Naive thymus-derived CD4-positive, alpha-beta T cell (primary cell): ENCODE measurements around the gene EMC10. TPM values are rescaled to one million over a fixed set of nuclear protein-coding genes. Genes with fewer than 3 reads are reported as not detected.

ENCODE experiments used
- ATAC-seq: fragments of 150-1000 bp; cut with Tn5 transposase; 2 replicates; pipeline ENCODE4 v1.10.0; 2021; ENCODE audit warnings: mild to moderate bottlenecking, moderate library complexity
- CTCF ChIA-PET: fragments of 350-600 bp; sonication (Branson Sonifier 250); formaldehyde crosslinking; loops from one replicate; lab custom pipeline; 2021; ENCODE audit warnings: antibody characterized with exemption; lab: Charles Lee
- POLR2A ChIA-PET: fragments of 350-600 bp; sonication (Branson Sonifier 250); formaldehyde crosslinking; loops from one replicate; lab custom pipeline; 2021; ENCODE audit warnings: antibody characterized with exemption, inconsistent platforms; lab: Charles Lee
- DNase-seq, 9 donors: peaks; one replicate each; pipeline versions ENCODE4 v3.0.0 to v3.0.0-alpha.2; 2020 to 2022; ENCODE audit warnings: mixed read lengths in 1 of 9
- H3K27ac ChIP-seq: one replicate; pipeline ENCODE4 v1.7.0; 2013; ENCODE audit warnings: mild to moderate bottlenecking, low read depth, low read length, moderate library complexity
- H3K27me3 ChIP-seq, 2 donors: one replicate each; pipeline ENCODE4 v1.7.0; 2013; ENCODE audit warnings: low read length in 2 of 2, mild to moderate bottlenecking in 2 of 2, moderate library complexity in 2 of 2; ENCODE audit not compliant: control insufficient read depth in 2 of 2, insufficient read depth in 2 of 2
- H3K36me3 ChIP-seq, 3 experiments: 1 replicate in 2 of 3; 2 replicates in 1 of 3; pipeline ENCODE4 v1.7.0; 2013; ENCODE audit warnings: low read length in 3 of 3, mild to moderate bottlenecking in 3 of 3, moderate library complexity in 1 of 3; ENCODE audit not compliant: insufficient read depth in 3 of 3, control insufficient read depth in 2 of 3
- H3K4me1 ChIP-seq, 2 donors: one replicate each; pipeline ENCODE4 v1.7.0; 2013; ENCODE audit warnings: low read length in 2 of 2, mild to moderate bottlenecking in 2 of 2, moderate library complexity in 1 of 2; ENCODE audit not compliant: control insufficient read depth in 2 of 2, insufficient read depth in 2 of 2
- H3K4me3 ChIP-seq: 2 replicates; pipeline ENCODE4 v1.7.0; 2013; ENCODE audit warnings: mild to moderate bottlenecking, low read length
- H3K9me3 ChIP-seq, 3 experiments: 1 replicate in 2 of 3; 2 replicates in 1 of 3; pipeline ENCODE4 v1.7.0; 2013; ENCODE audit warnings: low read length in 3 of 3; ENCODE audit not compliant: control insufficient read depth in 2 of 3
- H3K27ac Mint-ChIP-seq, 9 donors: one replicate each; pipeline ENCODE4 v1.8.0; 2020 to 2022; ENCODE audit warnings: mixed read lengths in 9 of 9, mild to moderate bottlenecking in 8 of 9, moderate library complexity in 5 of 9, inconsistent platforms in 2 of 9
- H3K27me3 Mint-ChIP-seq, 5 donors: one replicate each; pipeline ENCODE4 v1.8.0; 2021 to 2022; ENCODE audit warnings: mixed read lengths in 5 of 5, mild to moderate bottlenecking in 1 of 5
- H3K36me3 Mint-ChIP-seq, 5 donors: one replicate each; pipeline ENCODE4 v1.8.0; 2020 to 2022; ENCODE audit warnings: mixed read lengths in 5 of 5, mild to moderate bottlenecking in 3 of 5, inconsistent platforms in 1 of 5
- H3K4me1 Mint-ChIP-seq, 7 donors: one replicate each; pipeline ENCODE4 v1.8.0; 2020 to 2022; ENCODE audit warnings: mixed read lengths in 7 of 7, mild to moderate bottlenecking in 3 of 7, inconsistent platforms in 1 of 7
- H3K4me3 Mint-ChIP-seq, 10 donors: one replicate each; pipeline ENCODE4 v1.8.0; 2020 to 2022; ENCODE audit warnings: mild to moderate bottlenecking in 10 of 10, mixed read lengths in 10 of 10, moderate library complexity in 6 of 10, inconsistent platforms in 2 of 10
- H3K9me3 Mint-ChIP-seq, 11 donors: one replicate each; pipeline ENCODE4 v1.8.0; 2020 to 2022; ENCODE audit warnings: mixed read lengths in 11 of 11, mild to moderate bottlenecking in 4 of 11, inconsistent platforms in 1 of 11, moderate library complexity in 1 of 11
- intact Hi-C, 2 donors: fragments of 100-400 bp; cut with micrococcal nuclease; formaldehyde crosslinking; loops; one replicate each; pipeline ENCODE4 v1.15.1; 2023
- polyA plus RNA-seq, 2 donors: library from polyadenylated mRNA; unstranded; fragments of 300-500 nt; fragmentation: Illumina TruSeq; gene quantifications; one replicate each; pipeline ENCODE4 v1.2.3, GENCODE V29; 2021
- total RNA-seq, 6 experiments: library from RNA in 5 of 6; stranded (reverse) in 5 of 6; gene quantifications; 1 replicate in 5 of 6; 2 replicates in 1 of 6; pipeline ENCODE4 v1.2.3 and lab custom pipeline; 2021 to 2026

Gene EMC10
- total and polyA plus RNA-seq, 7 experiments from 2014 or later: 8.7 to 95.2 (median 82.9) TPM

- Mint-ChIP-seq H3K27me3 (no peaks in the 10 kb centered on the region), H3K4me1 (peaks cover 21 to 40% (median 27%) of the 10 kb centered on the region in 7 donors), H3K27ac (peak overlapping the region in 2 of 9 donors; percentile 39 to 60), H3K4me3 (peak overlapping the region in 4 of 10 donors; percentile 25 to 51 (median 46)), H3K9me3 (peaks cover 0 to 13% (median 0%) of the 10 kb centered on the region in 11 donors), H3K36me3 (peaks cover 8 to 20% (median 13%) of the 10 kb centered on the region in 5 donors)
- H3K27ac ChIP-seq: no peak overlapping the region
- ATAC-seq (no peak), DNase-seq (no peak)
- ChIA-PET POLR2A (interaction anchor here (0.7 to 1.2 kb wide), 3 partner anchors 13 to 103 kb away, joined by 3 to 7 read pairs (median 6); partner anchors contain the start of genes JOSD2 and NR1H2), CTCF (interaction anchor here (0.9 kb wide), 1 partner anchor 122 kb away, joined by 3 read pairs; no protein-coding TSS in a partner anchor)
- no peaks in the 10 kb centered on the region for H3K27me3 ChIP-seq
- H3K9me3 ChIP-seq: no peaks in the 10 kb centered on the region
- H3K36me3 ChIP-seq: peaks cover 0 to 62% (median 0%) of the 10 kb centered on the region in 3 experiments
- H3K4me3 ChIP-seq: no peak overlapping the region
- intact Hi-C loops: no loop called here
- H3K4me1 ChIP-seq: peaks cover 14 to 19% of the 10 kb centered on the region in 2 donors
These were observed 2.8 kb downstream of the EMC10 start for GRCh38 chr19:50478901-50479715.

- H3K4me1 ChIP-seq: peaks cover 14 to 19% of the 10 kb centered on the region in 2 donors
- H3K4me3 ChIP-seq: no peak overlapping the region
- ChIA-PET CTCF (interaction anchor here (0.9 kb wide), 1 partner anchor 123 kb away, joined by 3 read pairs; no protein-coding TSS in a partner anchor), POLR2A (no interaction called here)
- peaks cover 0 to 13% (median 0%) of the 10 kb centered on the region in 11 donors for H3K9me3 Mint-ChIP-seq
- DNase-seq (no peak), ATAC-seq (no peak)
- H3K27me3 ChIP-seq: no peaks in the 10 kb centered on the region
- H3K27me3 Mint-ChIP-seq: no peaks in the 10 kb centered on the region
- H3K9me3 ChIP-seq: no peaks in the 10 kb centered on the region
- H3K4me3 Mint-ChIP-seq: peak overlapping the region in 1 of 10 donors; percentile 28
- intact Hi-C loops: no loop called here
- H3K27ac ChIP-seq: no peak overlapping the region
- H3K36me3 Mint-ChIP-seq: peaks cover 8 to 20% (median 13%) of the 10 kb centered on the region in 5 donors
- peaks cover 21 to 40% (median 27%) of the 10 kb centered on the region in 7 donors for H3K4me1 Mint-ChIP-seq
- peak overlapping the region in 1 of 9 donors; percentile 72 for H3K27ac Mint-ChIP-seq
- peaks cover 0 to 69% (median 0%) of the 10 kb centered on the region in 3 experiments for H3K36me3 ChIP-seq
These were observed 3.5 kb downstream of the EMC10 start for GRCh38 chr19:50479761-50480251.

GRCh38 chr19:50480281-50481111, 4.2 kb downstream of the EMC10 start:
- H3K27ac Mint-ChIP-seq: peak overlapping the region in 3 of 9 donors; percentile 42 to 80 (median 72)

GRCh38 chr19:50481351-50482149, 5.2 kb downstream of the EMC10 start:
- H3K4me1 Mint-ChIP-seq: peaks cover 16 to 34% (median 23%) of the 10 kb centered on the region in 7 donors
- peaks cover 14 to 19% of the 10 kb centered on the region in 2 donors for H3K4me1 ChIP-seq
- peaks cover 8 to 32% (median 13%) of the 10 kb centered on the region in 5 donors for H3K36me3 Mint-ChIP-seq
- no peak for ATAC-seq
- no peaks in the 10 kb centered on the region for H3K9me3 ChIP-seq
- ChIA-PET POLR2A (no interaction called here), CTCF (no interaction called here)
- H3K4me3 Mint-ChIP-seq: no peak overlapping the region
- H3K27ac Mint-ChIP-seq: peak overlapping the region in 2 of 9 donors; percentile 42 to 48
- H3K9me3 Mint-ChIP-seq: peaks cover 0 to 7% (median 0%) of the 10 kb centered on the region in 11 donors
- peak overlapping the region; percentile 15 for H3K27ac ChIP-seq
- intact Hi-C loops: no loop called here
- no peaks in the 10 kb centered on the region for H3K27me3 Mint-ChIP-seq
- no peak for DNase-seq
- no peak overlapping the region for H3K4me3 ChIP-seq
- no peaks in the 10 kb centered on the region for H3K27me3 ChIP-seq
- peaks cover 0 to 73% (median 0%) of the 10 kb centered on the region in 3 experiments for H3K36me3 ChIP-seq

More at GRCh38 chr19:50480281-50481111, 4.2 kb downstream of the EMC10 start:
- intact Hi-C loops: no loop called here
- Mint-ChIP-seq H3K36me3 (peaks cover 8 to 26% (median 13%) of the 10 kb centered on the region in 5 donors), H3K4me3 (peak overlapping the region in 1 of 10 donors; percentile 28), H3K9me3 (peaks cover 0 to 13% (median 0%) of the 10 kb centered on the region in 11 donors), H3K27me3 (no peaks in the 10 kb centered on the region), H3K4me1 (peaks cover 18 to 37% (median 26%) of the 10 kb centered on the region in 7 donors)
- Histone ChIP-seq H3K27ac (peak overlapping the region; percentile 15), H3K4me3 (no peak overlapping the region), H3K9me3 (no peaks in the 10 kb centered on the region), H3K36me3 (peaks cover 0 to 75% (median 0%) of the 10 kb centered on the region in 3 experiments), H3K27me3 (no peaks in the 10 kb centered on the region), H3K4me1 (peaks cover 14 to 19% of the 10 kb centered on the region in 2 donors)
- no peak for ATAC-seq
- ChIA-PET CTCF (no interaction called here), POLR2A (no interaction called here)
- no peak for DNase-seq

GRCh38 chr19:50482271-50482855, 6.1 kb downstream of the EMC10 start:
- DNase-seq: no peak
- no peak overlapping the region for H3K27ac Mint-ChIP-seq
- Histone ChIP-seq H3K27ac (no peak overlapping the region), H3K36me3 (peaks cover 0 to 70% (median 0%) of the 10 kb centered on the region in 3 experiments), H3K4me3 (no peak overlapping the region), H3K9me3 (no peaks in the 10 kb centered on the region), H3K4me1 (peaks cover 8 to 16% of the 10 kb centered on the region in 2 donors), H3K27me3 (no peaks in the 10 kb centered on the region)
- H3K4me1 Mint-ChIP-seq: peaks cover 10 to 27% (median 18%) of the 10 kb centered on the region in 7 donors
- H3K9me3 Mint-ChIP-seq: peaks cover 0 to 6% (median 0%) of the 10 kb centered on the region in 11 donors
- H3K27me3 Mint-ChIP-seq: no peaks in the 10 kb centered on the region
- POLR2A ChIA-PET: no interaction called here
- CTCF ChIA-PET: no interaction called here
- intact Hi-C loops: no loop called here
- ATAC-seq: no peak
- H3K4me3 Mint-ChIP-seq: no peak overlapping the region
- H3K36me3 Mint-ChIP-seq: peaks cover 8 to 33% (median 11%) of the 10 kb centered on the region in 5 donors
